Ovary (tissue), 9 donors: ENCODE data around the gene TTC38. TPM values are rescaled to one million over a fixed set of nuclear protein-coding genes. Genes with fewer than 3 reads are reported as not detected.

ENCODE experiments used
- DNase-seq, 5 donors: peaks; one replicate each; pipeline ENCODE4 v3.0.0-alpha.2; 2019 to 2020
- H3K27ac ChIP-seq, 2 donors: fragments of 200-600 bp; one replicate each; pipeline versions ENCODE4 v1.5.1 to v1.8.0; 2019 to 2022
- H3K27me3 ChIP-seq: fragments of 200-600 bp; one replicate; pipeline ENCODE4 v1.8.0; 2022
- H3K36me3 ChIP-seq: fragments of 200-600 bp; sonication (generic); one replicate; pipeline ENCODE4 v1.5.1; 2019
- H3K4me1 ChIP-seq: one replicate; pipeline ENCODE4 v1.8.1; 2013; ENCODE audit warnings: mild to moderate bottlenecking, moderate library complexity; ENCODE audit not compliant: insufficient read depth
- H3K4me3 ChIP-seq: fragments of 200-600 bp; sonication (generic); one replicate; pipeline ENCODE4 v1.5.1; 2017
- H3K9me3 ChIP-seq, 2 donors: fragments of 200-600 bp in 1 of 2; sonication (generic) in 1 of 2; one replicate each; pipeline versions ENCODE4 v1.5.1 to v1.8.1; 2013 to 2019; ENCODE audit warnings: mild to moderate bottlenecking in 1 of 2, moderate library complexity in 1 of 2
- CTCF ChIP-seq, 3 donors: fragments of 450-650 bp in 2 of 3; fragments of 200-600 bp in 1 of 3; IDR thresholded peaks; one replicate each; pipeline versions ENCODE4 v1.5.1 to v1.8.0; 2016 to 2022; ENCODE audit warnings: antibody characterized with exemption in 3 of 3, mild to moderate bottlenecking in 1 of 3
- EP300 ChIP-seq: sonication (generic); formaldehyde crosslinking; IDR thresholded peaks from one replicate; pipeline ENCODE4 v1.6.1; 2017; ENCODE audit warnings: antibody characterized with exemption
- POLR2A ChIP-seq: fragments of 450-650 bp; IDR thresholded peaks from one replicate; pipeline ENCODE4 v1.6.1; 2017; ENCODE audit warnings: antibody characterized with exemption, mild to moderate bottlenecking, moderate library complexity
- WGBS, 3 donors: extraction: QIAGEN DNeasy Blood & Tissue Kit in 1 of 3; methylation state at CpG; one replicate each; pipeline versions ENCODE4 v1.1.5 to v1.1.7; 2013 to 2017; 5-methylcytosine and 5-hydroxymethylcytosine counted together
- intact Hi-C, 4 donors: fragments of 100-400 bp; cut with DNase I; formaldehyde crosslinking; loops; one replicate each; pipeline versions ENCODE4 v1.11.0 to v1.15.1; 2022 to 2023
- polyA plus RNA-seq, 2 donors: library from polyadenylated mRNA; stranded (reverse); fragments of 200-250 nt in 1 of 2; fragments of 350-450 nt in 1 of 2; fragmentation: Illumina TruSeq in 1 of 2; extraction: RNeasy Lipid Tissue Mini Kit (QIAGEN cat#74804) in 1 of 2; gene quantifications; one replicate each; pipeline ENCODE4 v1.2.3, GENCODE V29; 2013 to 2014
- total RNA-seq, 7 donors: library from RNA; depleted of rRNA in 2 of 7; stranded (reverse); fragments of >200 nt in 2 of 7; fragmentation: NEBNext Ultra II Directional in 3 of 7; extraction: Animal tissue kit (Norgen Biotek cat#: 25700) in 3 of 7; gene quantifications; one replicate each; pipeline versions ENCODE4 v1.1.0 to v1.2.4, GENCODE V29; 2016 to 2023
- donor health status: DM: no; HTN: no; CAD: no; lungs with moderate emphysema.
- donor health status: DM: no; HTN: no; CAD: no.
- donor health status: Bipolar disorder and iron deficiency.
- donor health status: DM: yes; HTN: yes; CAD: no.
- donor health status: DM: no; HTN: no; CAD: no.
- donor health status: DM: yes; HTN: yes; CAD: no.

Gene TTC38
- total and polyA plus RNA-seq, 9 donors, result 27.3 to 58.3 (median 42.3) TPM

DNA sequence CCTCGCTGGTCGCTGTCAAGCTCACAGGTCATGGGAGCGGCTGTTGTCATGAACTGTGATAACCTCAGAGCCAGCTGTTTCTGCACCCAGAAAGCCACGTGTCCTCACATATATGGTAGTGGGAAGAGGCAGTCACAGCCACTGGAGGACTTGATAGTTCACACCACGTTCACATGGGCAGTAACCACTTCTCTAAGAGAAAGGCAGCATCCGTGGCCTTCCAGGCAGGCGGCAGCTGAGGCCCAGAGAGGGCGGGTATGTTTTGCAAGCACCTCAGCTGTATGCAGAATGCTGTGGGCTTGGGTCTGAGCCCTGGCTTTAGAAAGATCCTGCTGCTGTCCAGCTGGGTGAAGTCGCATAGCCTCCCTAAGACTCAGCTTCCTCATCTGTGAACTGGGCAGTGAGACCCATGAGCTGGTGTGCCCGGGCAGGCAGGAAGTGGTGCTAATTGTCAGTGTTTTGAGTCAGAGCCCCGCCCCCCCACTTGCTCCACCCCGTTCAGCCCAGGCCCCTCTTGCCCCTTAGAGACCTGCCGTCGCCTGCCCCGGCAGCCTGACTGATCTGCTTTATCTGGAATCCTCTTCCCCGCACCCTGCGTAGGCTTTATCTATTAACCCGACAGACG, 13.3 kb downstream of the TTC38 start:
- no peaks in the 10 kb centered on the region for H3K4me1 ChIP-seq
- no peak for TF ChIP-seq POLR2A
- TF ChIP-seq EP300, result no peak
- no peak for TF ChIP-seq CTCF (IDR thresholded peaks at IDR 0.05)
- 73 to 77% (median 74%) methylated on average over 19 of the region's 19 CpGs for WGBS, 3 donors
- peak in 1 of 5 donors; percentile 29 for DNase-seq
- H3K27ac ChIP-seq, result no peak overlapping the region
- H3K27me3 ChIP-seq, result no peaks in the 10 kb centered on the region
- no peaks in the 10 kb centered on the region for H3K36me3 ChIP-seq
- H3K9me3 ChIP-seq, result no peaks in the 10 kb centered on the region
- H3K4me3 ChIP-seq, result no peak overlapping the region
- intact Hi-C loops, result no loop called here

DNA sequence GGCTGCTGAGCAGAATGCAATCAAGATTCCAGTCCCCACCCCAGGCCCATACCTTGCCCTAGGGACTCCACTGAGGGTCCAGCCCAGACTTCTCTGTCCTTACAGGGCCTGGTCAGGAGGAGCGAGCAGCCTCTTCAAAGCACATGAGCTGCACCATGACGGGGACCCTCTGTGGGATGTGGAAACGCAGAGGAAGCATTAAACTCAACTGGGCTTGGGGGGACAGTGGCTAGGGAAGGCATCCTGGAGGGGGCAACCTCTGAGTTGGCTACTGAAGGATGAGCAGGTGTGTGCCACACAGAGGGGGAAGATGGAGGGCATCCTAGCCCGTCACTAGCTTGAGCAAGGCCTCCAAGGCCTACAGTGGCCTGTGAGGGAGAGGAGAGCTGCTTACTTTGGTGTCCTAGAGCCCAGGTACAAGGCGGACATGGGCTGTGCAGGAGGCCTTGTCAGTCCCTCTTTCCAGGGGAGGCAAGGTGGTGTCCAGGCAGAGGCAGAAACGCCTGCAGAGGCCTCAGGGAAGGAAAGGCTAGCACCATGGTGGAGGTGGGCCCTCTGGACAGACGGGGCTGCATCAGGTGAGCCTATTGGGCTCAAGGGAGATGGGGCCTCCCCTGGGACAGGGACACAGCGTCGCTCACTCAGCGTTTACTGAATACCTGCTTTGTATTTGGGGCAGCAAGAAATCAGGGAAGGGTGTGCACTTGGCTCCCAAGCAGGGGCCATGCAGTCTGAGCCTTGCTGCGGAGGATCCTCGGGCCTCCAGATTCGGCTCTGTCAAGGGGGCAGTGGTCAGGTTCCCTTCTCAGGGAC, 14.3 kb downstream of the TTC38 start:
- TF ChIP-seq CTCF (IDR thresholded peaks at IDR 0.05) (no peak), POLR2A (no peak)
- H3K4me1 ChIP-seq, result no peaks in the 10 kb centered on the region
- H3K27ac ChIP-seq, result no peak overlapping the region
- intact Hi-C loops, result no loop called here
- no peaks in the 10 kb centered on the region for H3K36me3 ChIP-seq
- H3K4me3 ChIP-seq, result no peak overlapping the region
- WGBS, 3 donors, result 93 to 97% (median 96%) methylated on average over 13 of the region's 13 CpGs
- H3K9me3 ChIP-seq, result no peaks in the 10 kb centered on the region
- H3K27me3 ChIP-seq, result no peaks in the 10 kb centered on the region
- peak in 1 of 5 donors; percentile 19 for DNase-seq

GRCh38 chr22:46286006-46286405, 18.2 kb downstream of the TTC38 start:
- TF ChIP-seq EP300, result no peak
- TF ChIP-seq POLR2A, result no peak
- no peak for TF ChIP-seq CTCF (IDR thresholded peaks at IDR 0.05)
- H3K4me1 ChIP-seq, result no peaks in the 10 kb centered on the region
- no peaks in the 10 kb centered on the region for H3K27me3 ChIP-seq
- WGBS, 3 donors, result 86 to 92% (median 88%) methylated on average over 3 of the region's 3 CpGs
- H3K9me3 ChIP-seq, result no peaks in the 10 kb centered on the region
- no peak overlapping the region for H3K27ac ChIP-seq
- no peak overlapping the region for H3K4me3 ChIP-seq
- intact Hi-C loops, result no loop called here
- no peak for DNase-seq
- no peaks in the 10 kb centered on the region for H3K36me3 ChIP-seq

DNA sequence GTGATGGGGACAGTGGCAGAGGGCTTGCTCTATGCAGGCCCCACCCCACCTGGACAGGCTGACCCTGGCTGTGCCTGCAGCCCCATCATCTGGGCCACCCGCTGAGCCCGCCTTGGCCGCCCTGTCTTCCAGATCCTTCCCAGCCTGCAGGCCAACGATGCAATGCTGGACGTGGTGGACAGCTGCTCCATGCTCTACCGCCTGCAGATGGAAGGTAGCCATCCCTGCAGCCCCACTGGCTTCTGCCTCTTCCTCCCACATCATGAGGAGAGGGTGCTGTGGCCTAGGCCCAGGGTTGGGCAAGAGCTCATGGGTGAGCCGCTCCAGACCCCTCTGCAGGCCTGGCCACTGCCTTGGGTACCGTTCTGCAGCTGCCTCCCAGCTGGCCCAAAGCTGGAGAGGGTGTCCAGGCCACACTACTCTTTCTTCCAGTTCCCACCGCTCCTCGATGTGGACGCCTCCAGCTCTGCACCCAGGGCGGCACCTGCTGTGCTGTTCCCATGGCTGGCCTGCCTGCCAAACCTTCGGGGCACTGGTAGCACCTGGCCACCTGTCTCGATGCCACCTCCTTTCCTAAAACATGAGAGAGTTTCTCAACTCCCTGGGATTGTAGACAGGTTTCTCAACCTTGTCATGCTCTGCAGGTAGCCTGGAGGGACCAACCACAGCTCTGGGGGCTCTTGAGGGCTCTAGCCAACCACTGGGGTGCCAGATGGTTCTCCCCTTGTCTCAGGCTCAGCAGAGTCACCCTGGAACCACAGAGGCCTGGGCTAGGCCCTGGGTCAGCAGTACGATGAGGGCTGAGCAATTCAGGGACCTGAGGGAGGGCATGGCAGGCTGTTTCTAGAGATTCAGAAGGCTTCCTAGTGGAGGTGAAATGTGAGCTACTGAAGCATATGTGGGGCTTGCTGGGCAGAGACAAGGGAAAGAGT, 19.4 kb downstream of the TTC38 start:
- 89 to 92% (median 89%) methylated on average over 15 of the region's 15 CpGs for WGBS, 3 donors
- intact Hi-C loops, result no loop called here
- no peaks in the 10 kb centered on the region for H3K27me3 ChIP-seq
- no peak overlapping the region for H3K4me3 ChIP-seq
- H3K36me3 ChIP-seq, result no peaks in the 10 kb centered on the region
- TF ChIP-seq CTCF (IDR thresholded peaks at IDR 0.05) (no peak), POLR2A (no peak), EP300 (no peak)
- H3K4me1 ChIP-seq, result no peaks in the 10 kb centered on the region
- no peak overlapping the region for H3K27ac ChIP-seq
- DNase-seq, result no peak
- H3K9me3 ChIP-seq, result no peaks in the 10 kb centered on the region
